Tibial nerve (tissue), 4 donors: ENCODE measurements around the gene OXER1.
A peak's percentile ranks its signal among the peaks of the same experiment; 100 is the strongest.

Experiments
- EP300 ChIP-seq, 2 donors: sonication (generic); formaldehyde crosslinking; IDR thresholded peaks; one replicate each; pipeline ENCODE4 v1.6.1; 2017; ENCODE audit warnings: antibody characterized with exemption in 2 of 2, mild to moderate bottlenecking in 1 of 2
- POLR2A ChIP-seq, 2 donors: fragments of 450-650 bp; IDR thresholded peaks; one replicate each; pipeline ENCODE4 v1.6.1; 2017; ENCODE audit warnings: antibody characterized with exemption in 2 of 2, mild to moderate bottlenecking in 2 of 2, moderate library complexity in 2 of 2
- TF ChIP-seq, protein P1 (sequence below), 5 experiments: fragments of 200-600 bp in 3 of 5; fragments of 450-650 bp in 2 of 5; sonication (generic) in 3 of 5; IDR thresholded peaks; one replicate each; pipeline ENCODE4 v1.5.1; 2016 to 2019; ENCODE audit warnings: antibody characterized with exemption in 5 of 5, mild to moderate bottlenecking in 3 of 5, moderate library complexity in 2 of 5

DNA sequence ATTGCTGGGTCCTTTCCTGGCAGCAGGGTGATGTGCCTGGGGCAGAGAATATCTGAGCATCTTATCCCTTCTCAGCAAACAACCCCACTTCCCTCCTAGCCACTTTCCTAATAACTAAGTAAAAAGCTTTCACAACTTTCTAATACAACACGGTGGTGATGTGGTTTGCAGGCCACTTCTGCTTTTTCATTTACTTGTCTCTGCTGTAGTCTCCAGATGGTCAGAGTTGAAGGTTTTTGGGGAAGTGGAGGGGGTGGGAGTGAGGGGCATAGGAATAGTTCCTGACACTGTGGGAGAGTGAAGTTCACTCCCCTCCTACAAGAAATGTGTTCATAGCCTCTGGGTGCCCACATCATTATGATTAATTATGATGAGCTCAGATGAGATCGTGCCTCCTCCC lies 11.6 kb downstream of the OXER1 start:
- TF ChIP-seq POLR2A (IDR thresholded peaks at IDR 0.05) (no peak), EP300 (IDR thresholded peaks at IDR 0.05) (peak in 1 of 2 donors; percentile 37)
- TF ChIP-seq, protein P1, sequence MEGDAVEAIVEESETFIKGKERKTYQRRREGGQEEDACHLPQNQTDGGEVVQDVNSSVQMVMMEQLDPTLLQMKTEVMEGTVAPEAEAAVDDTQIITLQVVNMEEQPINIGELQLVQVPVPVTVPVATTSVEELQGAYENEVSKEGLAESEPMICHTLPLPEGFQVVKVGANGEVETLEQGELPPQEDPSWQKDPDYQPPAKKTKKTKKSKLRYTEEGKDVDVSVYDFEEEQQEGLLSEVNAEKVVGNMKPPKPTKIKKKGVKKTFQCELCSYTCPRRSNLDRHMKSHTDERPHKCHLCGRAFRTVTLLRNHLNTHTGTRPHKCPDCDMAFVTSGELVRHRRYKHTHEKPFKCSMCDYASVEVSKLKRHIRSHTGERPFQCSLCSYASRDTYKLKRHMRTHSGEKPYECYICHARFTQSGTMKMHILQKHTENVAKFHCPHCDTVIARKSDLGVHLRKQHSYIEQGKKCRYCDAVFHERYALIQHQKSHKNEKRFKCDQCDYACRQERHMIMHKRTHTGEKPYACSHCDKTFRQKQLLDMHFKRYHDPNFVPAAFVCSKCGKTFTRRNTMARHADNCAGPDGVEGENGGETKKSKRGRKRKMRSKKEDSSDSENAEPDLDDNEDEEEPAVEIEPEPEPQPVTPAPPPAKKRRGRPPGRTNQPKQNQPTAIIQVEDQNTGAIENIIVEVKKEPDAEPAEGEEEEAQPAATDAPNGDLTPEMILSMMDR (IDR thresholded peaks at IDR 0.05) = no peak
